CD4-positive, alpha-beta T cell treated with Interleukin-10 for 1 hour (primary cell): Measurements from ENCODE around the gene TOP3B.

Source experiments
- DNase-seq: peaks from one replicate; pipeline ENCODE4 v3.0.0-alpha.2; 2020

The TOP3B gene

GRCh38 chr22:21961886-21962654, 20.5 kb downstream of the TOP3B start:
- DNase-seq: no peak

GRCh38 chr22:21961127-21961867, 21.3 kb downstream of the TOP3B start:
- DNase-seq: no peak

GRCh38 chr22:21960200-21961126, 22.1 kb downstream of the TOP3B start:
- DNase-seq: no peak

GRCh38 chr22:21959274-21960074, 23.1 kb downstream of the TOP3B start:
- DNase-seq: no peak

GRCh38 chr22:21958360-21959273, 24.0 kb downstream of the TOP3B start:
- DNase-seq: no peak

- peak; percentile 91 for DNase-seq
Observed at GRCh38 chr22:21952586-21953571, 29.7 kb downstream of the TOP3B start, which contains the start of gene PPM1F. Gene PPM1F, minus strand, starts transcription at chr22:21952848. Its CDS starts 6,800 bp downstream, at chr22:21946048.

- DNase-seq: no peak
Observed at GRCh38 chr22:21951931-21952465, 30.6 kb downstream of the TOP3B start.

GRCh38 chr22:21951062-21951461, 31.5 kb downstream of the TOP3B start:
- no peak for DNase-seq

- no peak for DNase-seq
Observed at GRCh38 chr22:21949948-21950347, 32.6 kb downstream of the TOP3B start.

GRCh38 chr22:21949569-21949918, 33.0 kb downstream of the TOP3B start:
- DNase-seq: no peak

- DNase-seq: no peak
Observed at GRCh38 chr22:21948824-21949568, 33.6 kb downstream of the TOP3B start.

- no peak for DNase-seq
Observed at GRCh38 chr22:21948390-21948789, 34.2 kb downstream of the TOP3B start.

- no peak for DNase-seq
Observed at GRCh38 chr22:21947040-21948014, 35.3 kb downstream of the TOP3B start.

- no peak for DNase-seq
Observed at GRCh38 chr22:21946262-21946925, 36.2 kb downstream of the TOP3B start.

- DNase-seq: no peak
Observed at GRCh38 chr22:21945453-21946261, 36.9 kb downstream of the TOP3B start.

GRCh38 chr22:21944871-21945270, 37.7 kb downstream of the TOP3B start:
- DNase-seq: no peak
